GM12878 (cell line): Measurements from ENCODE around the gene IGLL5. TPM values are rescaled to one million over a fixed set of nuclear protein-coding genes. Genes with fewer than 3 reads are reported as not detected.
A peak's percentile ranks its signal among the peaks of the same experiment; 100 is the strongest.

ENCODE experiments used
- CEBPB ChIP-seq, 2 experiments: fragments of 150-350 bp in 1 of 2; IDR thresholded peaks; 2 replicates each; pipeline ENCODE4 v1.6.1; 2012 to 2014; ENCODE audit warnings: low read depth in 2 of 2, low read length in 2 of 2, borderline replicate concordance in 1 of 2, inconsistent platforms in 1 of 2
- CREM ChIP-seq: IDR thresholded peaks from 2 replicates; pipeline ENCODE4 v1.6.1; 2014; ENCODE audit warnings: antibody characterized with exemption, low read depth
- CUX1 ChIP-seq: IDR thresholded peaks from 2 replicates; pipeline ENCODE4 v1.6.1; 2012; ENCODE audit warnings: improper control_type of control experiment, low read depth, low read length; ENCODE audit not compliant: insufficient replicate concordance
- E2F8 ChIP-seq: fragments of 450-650 bp; IDR thresholded peaks from 2 replicates; pipeline ENCODE4 v1.6.1; 2018; ENCODE audit warnings: mild to moderate bottlenecking, low read depth, moderate library complexity; ENCODE audit not compliant: partially characterized antibody
- HCFC1 ChIP-seq: fragments of 150-350 bp; IDR thresholded peaks from 2 replicates; pipeline ENCODE4 v1.6.1; 2014; ENCODE audit warnings: low read length
- MTA3 ChIP-seq: IDR thresholded peaks from 2 replicates; pipeline ENCODE4 v1.6.1; 2012; ENCODE audit warnings: low read length, inconsistent platforms, borderline replicate concordance
- NBN ChIP-seq: fragments of 450-650 bp; IDR thresholded peaks from 2 replicates; pipeline ENCODE4 v1.6.1; 2016
- NR2C2 ChIP-seq: IDR thresholded peaks from 2 replicates; pipeline ENCODE4 v1.6.1; 2011; ENCODE audit warnings: borderline replicate concordance, low read depth; ENCODE audit not compliant: control insufficient read depth, insufficient read length
- NRF1 ChIP-seq: conservative IDR thresholded peaks from 2 replicates; pipeline ENCODE4 v1.6.1; 2011; ENCODE audit warnings: mild to moderate bottlenecking, low read depth, low read length, improper control_type of control experiment
- PBX3 ChIP-seq: IDR thresholded peaks from 2 replicates; pipeline ENCODE4 v1.6.1; 2011; ENCODE audit warnings: mild to moderate bottlenecking, low read depth, low read length, moderate library complexity; ENCODE audit not compliant: insufficient replicate concordance
- SMAD1 ChIP-seq: fragments of 450-650 bp; IDR thresholded peaks from 2 replicates; pipeline ENCODE4 v1.6.1; 2018; ENCODE audit warnings: mild to moderate bottlenecking, low read depth; ENCODE audit not compliant: partially characterized antibody
- SP1 ChIP-seq: IDR thresholded peaks from one replicate; pipeline ENCODE4 v1.6.1; 2011; ENCODE audit warnings: low read depth, low read length
- YY1 ChIP-seq: IDR thresholded peaks from 2 replicates; pipeline ENCODE4 v1.6.1; 2011; ENCODE audit warnings: low read depth, mild to moderate bottlenecking, low read length
- ZBTB40 ChIP-seq: fragments of 450-650 bp; IDR thresholded peaks from 2 replicates; pipeline ENCODE4 v1.6.1; 2016; ENCODE audit warnings: mild to moderate bottlenecking, moderate library complexity, borderline replicate concordance
- polyA plus RNA-seq, 11 experiments: library from polyadenylated mRNA; depleted of rRNA in 4 of 11; unstranded in 6 of 11; stranded (reverse) in 5 of 11; fragments of >200 nt; fragmentation: Nextera tagmentation in 4 of 11; fragmentation: Illumina TruSeq in 1 of 11; extraction: Ambion mirVana in 4 of 11; extraction: Trizol in 1 of 11; gene quantifications; 1 replicate in 1 of 11; 2 replicates in 10 of 11; pipeline versions ENCODE4 v1.2.1 to v1.2.3, GENCODE V29; 2011 to 2016; ENCODE audit warnings: inconsistent platforms in 2 of 11, missing spikeins in 2 of 11, low read depth in 1 of 11
- total RNA-seq, 4 experiments: library from RNA; depleted of rRNA in 3 of 4; stranded (reverse); fragments of >200 nt in 3 of 4; fragmentation: Illumina TruSeq in 1 of 4; extraction: Trizol in 1 of 4; gene quantifications; 2 replicates each; pipeline versions ENCODE4 v1.2.1 to v1.2.3, GENCODE V29; 2013 to 2021
- TF ChIP-seq, protein P1 (sequence below): IDR thresholded peaks from 2 replicates; pipeline ENCODE4 v1.6.1; 2011; ENCODE audit warnings: low read depth, low read length, improper control_type of control experiment, borderline replicate concordance

Gene IGLL5
- total and polyA plus RNA-seq, 10 of the 15 experiments (the other 5 are each of a cell fraction or from before 2014, with no cell fraction given): not detected

DNA sequence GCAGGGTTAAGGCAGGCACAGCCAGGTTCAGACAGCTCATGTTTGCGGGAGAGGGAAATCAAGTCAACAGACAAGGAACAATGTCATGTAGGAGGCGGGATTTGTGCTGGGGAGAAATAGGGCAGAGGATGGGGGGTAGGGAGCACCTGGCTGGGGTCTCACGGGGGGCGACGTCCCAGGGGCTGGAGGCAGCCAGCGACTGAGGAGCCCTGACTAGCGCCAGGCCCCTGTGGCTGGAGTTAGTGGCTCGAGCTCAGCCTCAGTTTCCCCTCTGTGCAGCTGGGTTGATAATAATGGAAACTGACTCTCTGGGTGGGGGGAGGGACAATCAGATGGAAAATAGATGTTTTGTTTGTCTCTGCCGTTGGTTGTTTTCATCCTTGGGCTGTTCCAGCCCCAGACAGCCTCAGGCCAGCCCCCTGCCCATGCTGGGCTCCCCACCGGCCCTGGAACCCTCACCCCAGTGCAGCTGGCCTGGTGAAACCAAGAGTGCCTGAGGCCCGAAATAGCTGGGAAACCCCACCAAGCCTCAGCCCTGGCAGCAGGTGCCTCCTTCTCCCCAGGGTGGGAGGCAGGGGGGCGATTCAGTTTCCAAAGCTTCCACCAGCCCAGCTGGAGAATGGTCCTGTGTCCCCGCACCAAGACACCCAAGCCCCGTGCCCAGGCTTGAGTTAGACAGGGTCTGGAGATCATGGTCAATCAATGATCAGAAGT lies 44.1 kb downstream of the IGLL5 start (continued):
- TF ChIP-seq SMAD1 (no peak), NRF1 (no peak), CEBPB (IDR thresholded peaks at IDR 0.05; ENCODE audit: borderline replicate concordance in 1 of 2, low read depth in 2 of 2, low read length in 2 of 2) (no peak), E2F8 (no peak), SP1 (peak; percentile 70), HCFC1 (no peak), MTA3 (no peak), NR2C2 (no peak), PBX3 (no peak), ZBTB40 (no peak), NBN (no peak), CREM (peak; percentile 84), CUX1 (no peak), YY1 (peak; percentile 45; the same call in 1 of the 2 replicates)
- TF ChIP-seq, protein P1, sequence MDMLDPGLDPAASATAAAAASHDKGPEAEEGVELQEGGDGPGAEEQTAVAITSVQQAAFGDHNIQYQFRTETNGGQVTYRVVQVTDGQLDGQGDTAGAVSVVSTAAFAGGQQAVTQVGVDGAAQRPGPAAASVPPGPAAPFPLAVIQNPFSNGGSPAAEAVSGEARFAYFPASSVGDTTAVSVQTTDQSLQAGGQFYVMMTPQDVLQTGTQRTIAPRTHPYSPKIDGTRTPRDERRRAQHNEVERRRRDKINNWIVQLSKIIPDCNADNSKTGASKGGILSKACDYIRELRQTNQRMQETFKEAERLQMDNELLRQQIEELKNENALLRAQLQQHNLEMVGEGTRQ: no peak
